Endodermal cell (in vitro differentiated cells): ENCODE data around the gene CIB4. TPM values are rescaled to one million over a fixed set of nuclear protein-coding genes. Genes with fewer than 3 reads are reported as not detected.

Source experiments
- DNase-seq: peaks from one replicate; pipeline ENCODE4 v3.0.0-alpha.2; 2017
- H3K27ac ChIP-seq: 2 replicates; pipeline ENCODE4 v1.5.1; 2013; ENCODE audit warnings: mild to moderate bottlenecking, low read depth, low read length, moderate library complexity
- H3K27me3 ChIP-seq: 2 replicates; pipeline ENCODE4 v1.6.1; 2013; ENCODE audit warnings: mild to moderate bottlenecking, low read length, moderate library complexity; ENCODE audit not compliant: insufficient read depth, control insufficient read depth, poor library complexity, severe bottlenecking
- H3K36me3 ChIP-seq: 2 replicates; pipeline ENCODE4 v1.7.0; 2013; ENCODE audit warnings: mild to moderate bottlenecking, low read length, moderate library complexity; ENCODE audit not compliant: control insufficient read depth, insufficient read depth
- H3K4me1 ChIP-seq: one replicate; pipeline ENCODE4 v1.7.0; 2013; ENCODE audit warnings: low read length; ENCODE audit not compliant: control insufficient read depth, insufficient read depth
- H3K4me3 ChIP-seq: 2 replicates; pipeline ENCODE4 v1.5.1; 2013; ENCODE audit warnings: mild to moderate bottlenecking, low read length, moderate library complexity
- H3K9ac ChIP-seq: 2 replicates; pipeline ENCODE4 v1.6.1; 2013; ENCODE audit warnings: mild to moderate bottlenecking, low read length, moderate library complexity; ENCODE audit not compliant: poor library complexity, severe bottlenecking; ENCODE audit errors: extremely low read depth
- H3K9me3 ChIP-seq: 2 replicates; pipeline ENCODE4 v1.6.1; 2013; ENCODE audit warnings: mild to moderate bottlenecking, low read length, moderate library complexity; ENCODE audit not compliant: control insufficient read depth
- H3K27ac Mint-ChIP-seq: 2 replicates; pipeline ENCODE4 v1.8.0; 2020; ENCODE audit warnings: mixed read lengths
- H3K27me3 Mint-ChIP-seq: 2 replicates; pipeline ENCODE4 v1.8.0; 2021; ENCODE audit warnings: mild to moderate bottlenecking, mixed read lengths; ENCODE audit not compliant: insufficient read depth
- H3K36me3 Mint-ChIP-seq: 2 replicates; pipeline ENCODE4 v1.8.0; 2020; ENCODE audit warnings: low read depth, mixed read lengths
- H3K4me1 Mint-ChIP-seq: 2 replicates; pipeline ENCODE4 v1.8.0; 2020; ENCODE audit warnings: mixed read lengths
- H3K4me3 Mint-ChIP-seq: 2 replicates; pipeline ENCODE4 v1.8.0; 2020; ENCODE audit warnings: mild to moderate bottlenecking, moderate library complexity, mixed read lengths
- H3K9me3 Mint-ChIP-seq: 2 replicates; pipeline ENCODE4 v1.8.0; 2020; ENCODE audit warnings: mild to moderate bottlenecking, mixed read lengths
- WGBS, 2 experiments: methylation state at CpG; one replicate each; pipeline versions ENCODE4 v1.1.5 to v1.1.7; 2013; ENCODE audit warnings: missing lambda C conversion rate in 2 of 2, mixed read lengths in 1 of 2; ENCODE audit not compliant: insufficient coverage in 1 of 2, insufficient read length in 1 of 2; 5-methylcytosine and 5-hydroxymethylcytosine counted together
- total RNA-seq, 2 donors: library from RNA; stranded (reverse); fragmentation: NEBNext Ultra II Directional in 1 of 2; extraction: Animal tissue kit (Norgen Biotek cat#: 25700) in 1 of 2; gene quantifications; 2 replicates in 1 of 2; 3 replicates in 1 of 2; pipeline ENCODE4 v1.2.1, GENCODE V29; 2021
- TF ChIP-seq, protein P1 (sequence below): fragments of 200-600 bp; sonication (generic); conservative IDR thresholded peaks from 2 replicates; pipeline ENCODE4 v1.5.0; 2021; ENCODE audit warnings: antibody characterized with exemption, mild to moderate bottlenecking

The CIB4 gene
- total RNA-seq, 2 donors from 2014 or later: not detected

DNA sequence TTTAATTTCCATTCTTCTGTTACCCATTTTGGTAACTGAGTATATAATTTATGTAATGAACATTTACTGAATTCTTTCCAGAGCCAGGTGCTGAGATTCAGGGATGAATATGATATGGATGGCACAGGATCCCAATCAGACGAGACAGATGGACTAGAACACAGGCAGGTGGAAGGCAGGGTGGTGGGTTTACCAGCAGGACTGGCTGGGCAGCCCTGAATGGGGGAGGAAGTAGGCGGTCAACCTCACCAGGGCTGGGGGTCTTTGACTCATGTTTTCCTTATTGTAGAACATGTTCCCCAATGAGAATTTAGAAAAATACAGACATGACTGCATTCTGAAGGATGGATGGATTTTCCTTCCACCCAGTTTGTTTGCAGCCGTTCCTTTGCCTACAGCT is 80.3 kb downstream of the CIB4 start:
- Mint-ChIP-seq H3K9me3 (no peaks in the 10 kb centered on the region), H3K27me3 (peaks cover 39% of the 10 kb centered on the region), H3K4me3 (no peak overlapping the region), H3K36me3 (no peaks in the 10 kb centered on the region), H3K4me1 (peaks cover 3% of the 10 kb centered on the region), H3K27ac (no peak overlapping the region)
- TF ChIP-seq, protein P1, sequence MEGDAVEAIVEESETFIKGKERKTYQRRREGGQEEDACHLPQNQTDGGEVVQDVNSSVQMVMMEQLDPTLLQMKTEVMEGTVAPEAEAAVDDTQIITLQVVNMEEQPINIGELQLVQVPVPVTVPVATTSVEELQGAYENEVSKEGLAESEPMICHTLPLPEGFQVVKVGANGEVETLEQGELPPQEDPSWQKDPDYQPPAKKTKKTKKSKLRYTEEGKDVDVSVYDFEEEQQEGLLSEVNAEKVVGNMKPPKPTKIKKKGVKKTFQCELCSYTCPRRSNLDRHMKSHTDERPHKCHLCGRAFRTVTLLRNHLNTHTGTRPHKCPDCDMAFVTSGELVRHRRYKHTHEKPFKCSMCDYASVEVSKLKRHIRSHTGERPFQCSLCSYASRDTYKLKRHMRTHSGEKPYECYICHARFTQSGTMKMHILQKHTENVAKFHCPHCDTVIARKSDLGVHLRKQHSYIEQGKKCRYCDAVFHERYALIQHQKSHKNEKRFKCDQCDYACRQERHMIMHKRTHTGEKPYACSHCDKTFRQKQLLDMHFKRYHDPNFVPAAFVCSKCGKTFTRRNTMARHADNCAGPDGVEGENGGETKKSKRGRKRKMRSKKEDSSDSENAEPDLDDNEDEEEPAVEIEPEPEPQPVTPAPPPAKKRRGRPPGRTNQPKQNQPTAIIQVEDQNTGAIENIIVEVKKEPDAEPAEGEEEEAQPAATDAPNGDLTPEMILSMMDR: no peak
- H3K9me3 ChIP-seq: no peaks in the 10 kb centered on the region
- DNase-seq: peak; percentile 5
- peaks cover 5% of the 10 kb centered on the region for H3K4me1 ChIP-seq
- 91 to 96% methylated on average over 2 to 3 of the region's 3 CpGs for WGBS, 2 experiments
- H3K9ac ChIP-seq: no peak overlapping the region
- no peaks in the 10 kb centered on the region for H3K36me3 ChIP-seq
- H3K4me3 ChIP-seq: no peak overlapping the region
- H3K27ac ChIP-seq: no peak overlapping the region
- peaks cover 31% of the 10 kb centered on the region for H3K27me3 ChIP-seq

DNA sequence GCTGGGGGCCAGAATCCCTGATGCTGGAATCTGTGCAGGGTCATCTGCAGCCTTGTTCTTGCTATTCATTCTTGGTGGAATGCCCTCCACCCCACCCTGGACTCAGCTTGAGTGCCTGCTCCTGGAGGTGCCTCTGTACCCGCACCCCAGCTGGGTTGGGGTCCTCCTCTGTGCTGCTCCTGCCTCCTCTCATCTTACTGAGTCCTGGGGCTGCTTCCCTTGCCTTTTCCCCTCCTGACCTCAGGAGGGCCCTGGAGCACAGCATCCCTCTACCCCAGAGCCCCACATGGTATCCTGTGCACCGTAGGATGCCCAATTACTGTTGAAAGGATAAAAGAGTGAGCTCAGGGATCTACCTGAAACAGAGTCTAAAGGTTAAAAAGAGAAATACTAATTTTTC is 81.6 kb downstream of the CIB4 start:
- H3K4me3 ChIP-seq: no peak overlapping the region
- peaks cover 39% of the 10 kb centered on the region for H3K27me3 Mint-ChIP-seq
- no peaks in the 10 kb centered on the region for H3K9me3 ChIP-seq
- H3K27me3 ChIP-seq: peaks cover 28% of the 10 kb centered on the region
- no peak overlapping the region for H3K9ac ChIP-seq
- H3K27ac ChIP-seq: no peak overlapping the region
- 50 to 61% methylated on average over 2 of the region's 2 CpGs for WGBS, 2 experiments
- no peaks in the 10 kb centered on the region for H3K36me3 Mint-ChIP-seq
- no peak overlapping the region for H3K4me3 Mint-ChIP-seq
- peak; percentile 70 for DNase-seq
- TF ChIP-seq, protein P1: peak; percentile 53
- peaks cover 5% of the 10 kb centered on the region for H3K4me1 ChIP-seq
- H3K9me3 Mint-ChIP-seq: no peaks in the 10 kb centered on the region
- H3K27ac Mint-ChIP-seq: no peak overlapping the region
- H3K36me3 ChIP-seq: no peaks in the 10 kb centered on the region
- peaks cover 4% of the 10 kb centered on the region for H3K4me1 Mint-ChIP-seq

DNA sequence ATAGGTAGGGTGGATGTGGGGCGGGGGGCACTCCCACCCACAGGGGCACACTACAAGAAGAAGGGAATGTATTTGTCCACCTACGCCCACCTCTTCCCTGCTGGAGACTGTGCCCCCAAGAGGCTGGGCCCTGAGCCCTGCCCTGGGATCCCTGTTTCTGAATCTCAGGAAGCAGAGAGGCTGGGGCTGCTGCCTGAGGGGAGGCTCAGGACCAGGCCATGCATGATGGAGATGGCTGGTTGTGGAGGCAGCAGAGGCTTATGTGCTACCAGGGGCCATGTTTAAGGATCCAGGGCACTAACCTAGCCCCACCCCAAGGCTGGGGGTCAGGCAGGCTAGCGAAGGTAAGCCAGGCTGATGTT is 82.1 kb downstream of the CIB4 start:
- H3K4me3 ChIP-seq: no peak overlapping the region
- no peaks in the 10 kb centered on the region for H3K9me3 ChIP-seq
- DNase-seq: peak; percentile 40
- H3K27ac ChIP-seq: no peak overlapping the region
- peaks cover 4% of the 10 kb centered on the region for H3K4me1 Mint-ChIP-seq
- no peaks in the 10 kb centered on the region for H3K36me3 Mint-ChIP-seq
- no peaks in the 10 kb centered on the region for H3K9me3 Mint-ChIP-seq
- H3K36me3 ChIP-seq: no peaks in the 10 kb centered on the region
- no peak overlapping the region for H3K4me3 Mint-ChIP-seq
- H3K27me3 Mint-ChIP-seq: peaks cover 33% of the 10 kb centered on the region
- TF ChIP-seq, protein P1: no peak
- peaks cover 28% of the 10 kb centered on the region for H3K27me3 ChIP-seq
- peaks cover 5% of the 10 kb centered on the region for H3K4me1 ChIP-seq
- H3K27ac Mint-ChIP-seq: no peak overlapping the region
- no peak overlapping the region for H3K9ac ChIP-seq
- 89% methylated on average over 3 of the region's 3 CpGs; no CpG with 5 or more reads in 1 of the 2 experiments for WGBS, 2 experiments
